Measurements from ENCODE around the gene CRTAC1.
A peak's percentile ranks its signal among the peaks of the same experiment; 100 is the strongest.

Gene CRTAC1

DNA sequence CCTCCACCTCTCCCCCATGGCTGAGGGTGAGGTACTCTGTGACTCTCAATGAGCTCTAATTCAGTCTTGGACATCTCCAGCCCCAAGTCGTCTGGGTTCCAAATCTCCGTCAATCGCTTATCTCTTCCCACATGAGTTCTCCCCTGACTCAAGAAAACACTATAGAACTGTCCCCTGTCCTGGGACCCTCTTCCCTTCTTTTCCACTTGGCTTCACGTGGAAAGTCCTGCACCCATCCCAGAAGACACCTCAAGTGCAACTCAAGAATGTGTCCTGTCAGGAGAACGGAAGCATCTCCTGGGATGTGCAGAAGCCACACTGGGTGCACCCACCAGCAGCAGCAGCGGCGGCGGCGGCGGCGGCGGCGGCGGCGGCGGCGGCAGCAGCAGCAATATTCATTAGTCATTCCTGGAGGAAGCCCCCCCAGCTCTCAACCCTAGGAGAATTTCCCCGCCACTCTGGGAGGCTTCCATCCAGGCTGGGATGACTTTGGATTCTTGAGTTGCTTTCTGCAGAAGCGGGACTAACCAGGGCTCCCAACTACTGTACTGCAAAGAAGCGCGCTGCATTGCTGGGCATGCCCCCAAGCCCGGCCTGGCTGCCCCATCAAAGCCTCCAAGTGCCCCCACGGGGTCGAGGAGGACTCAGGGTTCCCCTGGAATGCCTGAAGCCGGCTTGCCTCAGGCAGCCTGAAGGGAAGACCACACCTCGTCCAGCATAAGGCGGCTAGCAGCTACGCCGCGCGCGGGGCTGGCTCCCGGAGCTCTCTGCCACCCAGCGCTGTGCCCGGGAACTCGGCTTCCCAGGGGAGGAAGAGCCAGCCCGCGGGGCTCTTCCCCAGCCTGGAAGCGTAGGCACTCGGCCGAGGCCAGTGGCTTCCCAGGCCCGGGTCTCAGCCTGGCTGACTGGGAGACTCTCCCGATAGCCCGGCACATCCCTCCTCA lies 1.0 kb downstream of the CRTAC1 start:
- no peak for DNase-seq

DNA sequence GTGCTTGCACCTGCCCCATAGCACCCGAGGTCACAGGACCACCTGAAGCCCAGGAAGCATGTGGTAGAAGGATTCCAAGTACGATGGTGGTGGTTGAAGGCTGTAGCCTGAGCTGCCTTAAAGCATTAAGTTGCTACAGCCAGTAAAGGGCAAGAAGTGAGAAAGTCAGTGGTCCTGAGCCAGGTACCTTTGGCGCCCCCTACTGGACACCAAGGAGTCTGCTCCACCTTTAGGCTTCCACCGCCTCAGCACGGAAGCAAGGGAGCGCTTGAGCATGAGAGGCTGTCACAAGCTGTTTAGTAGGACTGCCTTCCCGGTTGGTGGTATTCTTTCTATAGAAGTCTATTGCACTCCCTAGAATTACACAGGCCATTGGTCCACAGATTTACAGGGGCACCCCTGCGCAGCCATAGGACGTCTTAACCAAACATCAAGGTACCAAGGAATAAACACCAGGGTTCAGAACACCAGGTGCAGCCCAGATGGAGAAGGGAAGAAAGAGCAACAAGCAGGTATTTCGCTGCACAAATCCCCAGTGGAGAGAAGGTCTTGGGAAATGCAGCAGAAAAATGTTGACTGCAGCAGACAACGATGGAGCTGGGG lies 2.2 kb downstream of the CRTAC1 start:
- DNase-seq, result peak; percentile 3 to 28 (median 14)

DNA sequence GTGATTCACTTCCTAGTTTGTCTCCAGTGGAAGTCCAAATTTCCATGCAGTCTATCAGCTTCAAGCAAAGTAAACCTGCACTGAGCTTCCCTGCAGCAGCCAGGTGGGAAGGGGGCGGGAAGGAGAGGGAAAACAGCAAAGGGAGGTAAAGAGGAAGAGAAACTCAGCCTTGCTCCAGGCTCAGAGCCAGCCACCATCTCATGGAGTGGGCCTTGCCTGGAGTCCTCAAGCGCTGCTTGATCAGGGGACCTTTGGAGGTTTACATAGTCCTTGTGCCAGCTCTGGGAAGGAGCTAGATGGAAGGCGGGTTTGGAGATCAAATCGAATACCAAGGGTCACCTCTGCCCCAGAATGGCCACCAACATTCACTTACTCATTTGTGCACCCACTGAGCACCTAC lies 7.4 kb downstream of the CRTAC1 start:
- DNase-seq, result no peak

DNA sequence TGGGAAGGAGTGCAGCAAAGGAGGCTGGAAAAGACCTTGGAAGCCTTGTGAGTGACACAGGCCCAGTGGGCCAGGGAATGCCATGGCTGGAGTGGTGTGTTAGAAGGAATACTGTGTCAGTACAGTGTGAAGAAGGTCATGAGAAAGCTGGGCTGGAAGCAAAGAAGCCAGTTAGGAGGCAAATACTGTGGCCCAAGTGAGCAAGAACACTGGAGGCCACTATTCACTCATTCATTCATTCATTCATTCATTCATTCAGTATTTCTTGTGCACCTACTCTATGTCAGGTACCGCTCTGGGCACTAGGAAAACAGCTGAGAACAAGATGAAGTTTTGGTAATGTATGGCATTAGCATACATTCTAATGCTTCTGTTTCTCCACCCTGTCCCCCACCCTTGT lies 9.6 kb downstream of the CRTAC1 start:
- DNase-seq, result no peak

DNA sequence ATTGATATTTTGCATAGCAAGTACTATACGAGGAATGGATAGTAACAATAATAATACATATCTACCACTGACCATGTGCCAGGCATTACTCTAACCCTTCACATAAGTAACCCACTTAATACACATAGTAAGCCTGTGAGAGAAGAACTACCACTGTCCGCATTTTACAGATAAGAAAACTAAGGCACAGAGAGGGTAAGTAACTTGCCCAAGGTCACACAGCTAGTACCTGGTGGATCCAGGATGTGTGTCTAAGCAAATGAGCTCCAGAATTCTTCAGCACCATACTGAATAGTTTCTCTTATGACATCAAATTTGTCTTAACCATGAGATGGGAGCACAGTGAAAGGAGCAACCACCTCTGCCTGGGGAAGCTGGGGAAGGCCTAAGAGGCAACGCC lies 10.2 kb downstream of the CRTAC1 start:
- no peak for DNase-seq

DNA sequence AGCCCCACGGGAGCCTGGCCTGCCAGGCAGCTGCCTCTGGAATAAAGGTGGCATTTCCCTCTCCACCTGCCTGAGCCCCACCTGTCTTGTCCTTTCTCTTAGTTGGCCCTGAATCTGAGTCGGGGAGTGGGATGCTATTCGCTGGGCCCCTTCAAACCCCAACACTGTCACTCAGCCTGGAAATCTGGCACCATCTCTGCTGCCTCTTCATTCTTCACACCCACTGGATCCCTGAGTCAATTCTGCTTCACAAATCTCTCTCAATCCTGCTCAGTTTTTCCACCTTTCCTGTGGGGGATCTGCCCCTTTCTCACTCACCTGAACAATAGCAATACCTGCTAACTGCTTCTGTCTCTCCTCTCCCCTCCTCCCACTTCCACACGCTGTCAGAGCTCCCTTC lies 10.6 kb downstream of the CRTAC1 start:
- no peak for DNase-seq

DNA sequence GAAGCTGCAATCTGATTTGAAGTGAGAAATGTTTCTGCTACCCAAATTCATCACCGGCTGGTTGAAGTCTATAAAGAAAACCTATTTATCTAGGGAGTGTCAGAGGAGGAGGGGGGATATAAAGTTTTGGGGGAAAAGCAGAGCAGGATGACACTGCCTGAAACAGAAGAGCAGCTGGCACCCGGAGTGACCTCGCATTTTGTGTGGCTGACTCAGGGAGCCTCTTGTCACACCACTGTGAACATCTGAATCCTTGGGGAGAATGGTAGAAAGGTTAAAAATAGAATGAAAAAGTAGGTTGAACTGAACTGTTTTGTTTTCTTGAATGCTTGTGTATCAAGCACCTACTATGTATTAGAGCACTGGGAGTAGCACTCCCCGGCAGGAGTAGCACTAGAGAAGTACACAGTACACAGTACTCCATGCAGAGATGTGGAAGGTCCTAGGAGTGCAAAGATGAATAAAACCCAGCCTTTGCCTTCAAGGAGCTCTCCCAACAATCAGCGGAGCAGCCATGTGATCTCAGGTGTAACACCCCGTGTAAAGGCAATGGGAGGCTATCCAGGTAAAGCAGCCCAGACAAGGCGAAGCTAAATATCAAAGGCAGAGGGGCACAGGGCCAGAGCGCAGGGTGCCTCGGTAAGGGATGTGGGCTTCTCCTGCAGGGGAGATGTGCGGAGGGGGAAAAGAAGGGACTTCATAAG lies 13.5 kb downstream of the CRTAC1 start:
- DNase-seq, result no peak

DNA sequence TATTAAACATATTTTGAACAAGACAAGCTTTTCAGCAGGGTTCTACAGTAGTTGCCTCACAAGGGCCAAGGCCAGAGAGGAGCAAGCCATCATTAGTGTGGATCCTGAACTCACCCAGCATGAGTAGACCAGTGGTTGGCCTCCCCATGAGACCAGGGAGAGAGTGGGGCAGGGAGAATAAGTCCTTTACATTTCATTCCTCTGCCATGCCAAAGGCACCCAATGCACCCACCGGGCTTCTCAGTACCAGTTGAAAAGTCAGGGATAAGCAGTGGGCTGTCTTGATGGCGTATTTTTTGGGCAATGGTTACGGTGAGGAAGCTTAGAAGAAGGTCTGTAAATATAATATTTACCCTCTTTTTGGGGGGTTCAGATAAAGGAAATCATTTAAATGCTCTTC lies 16.6 kb downstream of the CRTAC1 start:
- DNase-seq, result no peak

DNA sequence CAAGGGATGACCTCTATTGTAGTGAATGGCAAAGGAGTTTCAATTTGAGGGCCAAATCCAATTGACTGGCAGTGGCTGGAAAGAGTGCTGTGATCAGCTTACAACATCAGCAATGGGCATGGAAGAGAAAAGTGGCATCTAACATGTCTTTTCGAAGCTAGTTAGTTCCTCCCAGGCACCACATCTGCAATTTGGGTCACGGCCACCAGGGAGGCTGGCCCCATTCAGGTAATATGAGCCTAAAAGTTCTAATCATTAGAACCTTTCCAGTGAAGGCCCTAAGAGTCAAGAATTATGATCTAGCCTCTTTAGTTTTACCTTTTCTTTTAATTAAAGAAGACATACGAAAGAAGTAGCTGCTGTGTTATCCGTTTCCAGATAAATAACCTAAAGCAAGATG lies 17.3 kb downstream of the CRTAC1 start:
- DNase-seq, result no peak

DNA sequence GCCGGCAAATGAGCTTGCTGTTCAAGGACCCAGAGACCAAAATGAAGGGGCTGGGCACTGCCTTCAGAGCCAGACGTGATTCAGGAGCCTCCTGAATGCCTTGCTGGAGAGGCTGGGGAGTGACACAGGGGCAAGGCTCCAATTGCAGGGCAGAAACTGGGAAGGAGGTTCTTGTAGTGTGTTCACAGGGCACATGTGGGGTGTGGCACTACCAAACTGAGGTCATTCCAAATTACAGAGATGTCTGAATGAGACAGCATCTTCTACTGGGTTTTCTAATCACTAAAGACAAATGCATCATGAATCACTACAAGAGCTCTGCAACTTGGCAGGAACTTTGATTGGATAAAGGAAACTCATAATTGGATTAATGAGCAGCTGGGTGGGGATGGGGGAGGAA lies 17.8 kb downstream of the CRTAC1 start:
- DNase-seq, result no peak

DNA sequence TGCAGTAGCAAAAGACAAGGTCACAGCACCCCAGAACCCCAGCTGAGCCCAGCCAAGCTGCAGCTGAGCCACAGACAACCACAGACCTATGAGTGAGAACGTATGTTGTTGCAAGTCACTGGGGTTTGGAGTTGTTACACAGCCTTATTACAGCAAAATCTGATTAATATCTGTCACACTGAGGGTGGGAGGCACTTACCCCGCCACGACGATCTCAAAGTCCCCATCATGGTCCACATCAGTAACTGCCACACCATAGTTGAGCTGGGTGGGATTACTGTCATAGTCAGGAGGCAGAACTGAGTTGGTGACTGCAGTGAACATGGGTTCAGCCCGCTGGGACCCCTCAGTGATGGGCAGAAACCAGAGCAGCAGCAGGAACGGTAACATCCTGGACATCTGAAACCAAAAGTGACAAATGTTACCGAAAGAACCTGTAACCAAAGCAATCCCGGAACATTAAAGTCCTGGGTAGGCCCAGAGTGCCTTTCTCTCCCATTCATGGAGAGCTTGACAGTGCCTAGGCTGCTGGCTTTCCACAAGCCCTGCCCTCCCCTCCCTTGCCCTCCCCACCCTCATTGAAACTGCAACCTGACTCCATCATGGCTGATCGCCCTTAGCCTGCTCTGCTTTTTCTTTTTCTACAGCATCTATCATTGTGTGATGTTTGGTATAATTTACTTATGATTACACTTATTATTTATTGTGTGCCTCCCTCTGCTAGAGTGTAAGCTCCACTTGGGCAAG lies 19.3 kb downstream of the CRTAC1 start:
- DNase-seq, result no peak

DNA sequence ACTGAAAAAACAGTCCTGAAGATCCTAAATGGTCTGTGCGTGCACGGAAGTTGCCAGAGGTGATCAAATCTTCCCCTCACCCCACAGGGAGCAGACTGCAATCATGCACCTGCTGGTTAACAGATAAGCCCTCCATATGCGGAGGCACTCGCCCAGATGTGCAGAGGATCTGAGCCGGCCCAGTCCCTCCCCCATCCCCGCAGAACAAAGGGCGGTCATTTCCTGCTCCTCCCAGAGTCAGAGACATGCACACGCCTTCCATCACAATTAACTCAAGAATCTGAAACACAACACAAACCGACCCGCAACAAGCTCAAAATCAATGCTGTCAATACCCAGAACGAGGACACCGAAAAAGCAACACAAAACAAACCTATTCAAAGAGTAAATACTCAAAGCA lies 24.2 kb downstream of the CRTAC1 start:
- DNase-seq, result no peak

DNA sequence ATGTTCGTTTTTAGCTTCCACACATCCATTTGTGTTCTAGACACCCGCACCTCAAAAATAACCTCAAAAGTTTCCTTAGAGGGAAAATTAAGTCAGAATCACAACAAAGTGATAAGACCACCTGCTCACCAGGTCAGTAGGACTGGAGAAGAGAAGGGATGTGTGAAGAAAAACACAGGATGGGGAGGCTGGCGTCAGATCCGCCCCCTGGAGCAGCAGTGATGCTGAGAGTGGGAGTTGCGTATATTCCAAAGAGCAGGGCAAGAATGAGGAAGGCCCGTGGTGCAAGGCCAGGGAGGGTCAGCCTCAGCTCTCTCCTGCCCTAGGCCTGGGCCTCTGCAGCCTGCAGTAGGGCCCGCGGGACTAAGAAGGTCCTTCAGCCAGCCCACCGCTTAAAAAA lies 28.7 kb downstream of the CRTAC1 start:
- no peak for DNase-seq

DNA sequence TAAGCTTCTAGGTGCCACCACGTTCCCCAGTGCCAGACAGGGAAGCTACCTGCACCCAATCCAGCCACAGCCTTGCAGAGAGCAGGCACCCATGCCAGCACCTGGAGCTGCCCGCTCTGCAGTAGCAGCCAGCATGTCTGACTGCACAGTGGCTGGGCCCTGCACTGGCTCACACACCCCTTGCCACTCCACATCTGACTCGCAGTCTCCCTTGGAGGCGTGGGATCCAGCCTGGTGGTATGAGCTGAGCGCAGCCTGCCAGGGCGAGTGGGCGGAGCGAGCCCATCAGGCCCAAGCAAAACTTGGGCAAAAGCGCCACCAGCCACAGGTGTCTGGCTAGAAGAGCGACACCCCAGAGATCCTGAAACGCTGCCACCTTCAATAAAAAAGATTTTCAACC lies 30.1 kb downstream of the CRTAC1 start:
- no peak for DNase-seq

DNA sequence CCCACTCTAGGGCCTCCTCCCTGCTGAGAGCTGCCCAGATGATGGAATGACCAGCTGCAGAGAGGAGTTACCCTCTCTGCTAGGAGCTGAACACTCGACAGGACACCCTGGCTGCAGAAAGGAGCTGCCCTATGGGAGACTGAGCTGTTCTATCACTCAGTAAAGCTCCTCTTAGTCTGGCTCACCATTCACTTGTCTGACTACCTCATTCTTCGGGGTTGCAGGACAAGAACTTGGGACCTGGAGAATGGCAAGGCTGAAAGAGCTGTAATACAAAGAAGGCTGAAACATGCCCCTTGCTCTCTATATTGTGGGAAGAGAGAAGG lies 30.5 kb downstream of the CRTAC1 start:
- no peak for DNase-seq

DNA sequence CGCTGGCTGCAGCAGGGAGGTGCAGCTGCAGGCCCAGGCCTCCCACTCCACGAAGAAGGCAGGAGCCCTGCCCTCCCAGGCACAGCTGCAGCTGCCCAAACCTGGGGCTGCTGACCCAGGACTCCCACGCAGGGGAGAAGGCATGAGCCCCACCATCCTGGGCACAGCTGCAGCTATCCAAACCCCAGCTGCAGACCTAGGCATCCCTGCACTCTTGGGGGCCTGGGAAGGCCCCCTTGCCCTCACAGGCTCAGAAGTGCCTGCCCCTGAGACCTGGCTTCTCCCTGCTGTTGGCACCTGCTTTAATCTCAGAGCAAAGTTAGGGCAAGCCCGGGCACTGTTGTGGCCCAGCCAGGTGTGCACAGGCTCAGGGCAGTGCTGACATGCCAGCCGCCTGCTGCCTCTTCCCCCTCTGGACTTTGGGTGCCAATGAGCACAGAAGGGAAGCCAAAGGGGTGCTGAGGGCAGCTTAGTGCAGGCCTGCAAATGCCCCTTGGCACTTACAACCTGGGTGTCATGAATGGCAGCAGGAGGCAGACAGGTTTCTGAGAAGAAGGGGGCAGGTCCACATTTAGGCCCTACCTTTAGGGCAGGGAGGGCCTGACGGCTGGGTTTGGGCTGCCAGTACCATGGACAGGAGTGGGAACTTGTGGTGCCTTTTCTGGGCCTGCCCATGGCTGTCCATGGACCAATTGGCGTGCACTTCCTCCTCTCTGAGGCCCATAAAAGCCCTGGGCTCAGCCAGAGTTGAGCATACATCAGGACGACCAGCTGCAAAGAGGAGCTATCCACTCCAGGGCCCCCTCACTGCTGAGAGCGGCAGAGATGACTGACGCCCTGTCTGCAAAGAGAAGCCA lies 31.1 kb downstream of the CRTAC1 start:
- no peak for DNase-seq

DNA sequence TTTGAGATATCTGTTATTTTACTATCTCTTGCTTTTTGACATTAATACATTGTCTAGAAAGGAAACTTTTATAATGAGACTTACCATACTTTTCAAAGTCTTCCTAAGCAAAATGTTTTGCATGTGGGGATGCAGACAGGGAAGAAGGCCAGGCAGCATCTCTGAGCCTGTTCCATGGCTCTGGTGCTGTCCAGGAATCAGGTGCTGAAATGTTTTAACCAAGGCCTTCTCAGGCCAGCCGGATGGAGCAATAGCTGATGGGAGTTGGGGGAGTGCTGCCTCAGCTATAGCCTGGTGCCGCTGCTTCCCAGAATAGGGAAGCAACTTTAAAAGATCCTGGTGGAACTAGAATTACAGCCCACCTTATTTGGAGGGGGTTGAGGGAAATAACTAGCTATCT lies 38.5 kb downstream of the CRTAC1 start:
- DNase-seq, result no peak

DNA sequence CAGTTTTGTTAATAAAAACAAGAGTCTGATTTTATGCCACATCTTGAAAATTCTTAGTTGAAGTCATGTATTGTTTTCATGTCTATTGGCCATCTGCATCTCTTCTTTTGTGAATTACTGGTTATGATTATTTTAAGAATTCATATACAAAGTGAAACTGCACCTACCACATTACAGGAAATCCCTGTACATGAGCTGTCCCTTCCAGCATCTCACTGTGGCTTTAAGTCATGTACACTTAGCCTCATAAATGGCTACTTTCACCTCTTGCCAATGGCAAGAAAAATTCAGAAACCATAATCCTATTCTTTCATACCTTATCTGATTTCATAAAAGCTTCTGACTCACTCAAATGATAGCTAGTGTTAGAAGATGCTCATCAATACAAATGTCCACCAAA lies 48.6 kb downstream of the CRTAC1 start:
- DNase-seq, result no peak

DNA sequence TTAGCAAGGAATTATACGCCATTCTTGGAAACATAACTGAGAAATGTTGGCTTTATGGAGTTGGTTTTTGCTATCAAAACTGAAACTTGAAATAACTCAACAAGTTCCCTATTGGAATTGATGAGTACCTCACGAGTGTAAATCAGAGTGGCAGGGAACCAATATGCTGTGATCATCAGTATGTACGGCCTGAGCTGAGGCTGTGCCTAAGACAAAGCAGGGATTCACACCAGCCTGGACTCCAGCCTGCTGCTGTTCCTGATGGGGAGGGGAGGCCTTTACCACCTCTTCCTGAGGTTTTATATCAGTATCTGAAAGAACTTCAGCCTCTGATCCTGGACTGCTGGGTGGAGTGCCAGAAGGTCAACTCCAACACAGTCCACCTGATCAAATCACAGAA lies 52.7 kb downstream of the CRTAC1 start:
- DNase-seq, result no peak

DNA sequence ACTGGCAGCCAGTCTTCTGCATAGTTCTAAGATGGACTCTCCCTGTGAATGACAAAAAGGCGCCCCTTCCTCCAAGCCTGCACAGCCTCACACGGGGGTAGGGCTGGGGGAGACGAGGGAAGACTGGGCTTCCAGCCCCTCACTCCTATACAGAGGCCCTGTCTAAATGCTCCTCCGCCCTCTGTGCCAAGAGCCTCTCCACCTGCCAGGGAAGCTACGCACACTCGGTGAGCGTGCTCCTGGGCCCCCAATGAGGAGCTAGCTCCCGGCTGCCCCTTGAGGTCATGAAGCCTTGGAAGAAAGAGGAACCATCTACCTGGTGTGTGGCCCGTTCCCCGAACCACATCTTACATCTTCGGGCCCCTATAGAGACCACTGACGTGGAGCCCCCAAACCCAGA lies 54.8 kb downstream of the CRTAC1 start:
- no peak for DNase-seq

DNA sequence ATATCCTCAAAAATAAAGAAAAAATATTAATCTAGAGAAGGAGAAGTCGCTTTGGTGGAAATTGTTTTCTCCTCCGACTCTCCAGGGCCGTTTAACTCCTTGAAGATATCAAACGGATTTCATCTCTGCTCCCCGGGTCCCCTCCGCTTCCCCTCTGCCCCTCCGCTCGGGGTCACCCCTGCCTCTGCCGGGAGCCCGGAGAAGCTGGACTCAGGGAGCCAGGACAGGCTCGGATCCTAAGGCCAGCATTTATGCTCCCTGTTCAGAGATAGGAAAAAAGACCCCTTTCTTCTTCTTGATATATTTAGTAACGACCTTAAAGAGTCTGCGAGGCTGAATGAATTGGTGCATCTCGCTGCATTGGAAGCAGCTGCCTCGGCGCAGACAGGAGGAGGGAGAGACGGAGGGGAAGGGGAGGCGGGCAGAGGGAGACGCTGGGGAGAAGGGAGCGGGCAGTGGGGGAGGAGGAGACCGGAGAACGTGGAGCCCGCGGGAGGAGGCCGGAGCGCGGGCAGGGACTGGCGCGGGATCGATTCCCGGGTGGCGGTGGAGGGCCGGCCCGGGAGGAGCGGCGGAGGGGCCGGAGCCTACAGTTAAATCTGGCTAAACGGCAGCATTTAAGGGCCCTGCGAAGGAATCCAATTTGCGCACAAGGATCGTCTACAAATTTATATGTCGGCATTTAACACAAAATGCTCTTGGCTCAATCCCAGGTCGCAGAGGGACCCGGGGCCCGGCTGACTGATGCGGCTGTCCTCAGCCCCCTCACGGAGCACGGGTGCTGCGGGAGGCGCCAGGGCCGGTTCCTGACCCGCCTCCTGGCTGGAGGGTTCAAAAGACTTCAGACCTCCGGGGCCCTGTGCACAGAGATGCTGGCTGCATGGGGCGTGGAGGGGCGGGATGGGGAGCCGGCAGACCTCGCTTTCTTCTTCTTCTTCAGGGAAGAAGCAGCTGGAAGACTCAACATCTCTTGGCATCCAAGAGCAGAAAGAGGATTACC lies 55.6 kb downstream of the CRTAC1 start:
- DNase-seq, result no peak
